Measurements from ENCODE around the gene HBZ.
"Not testable (repeated sequence)": the region's sequence is repeated elsewhere in the genome, so short reads cannot be mapped to it uniquely, and the experiment has no call there.

HBZ gene

DNA sequence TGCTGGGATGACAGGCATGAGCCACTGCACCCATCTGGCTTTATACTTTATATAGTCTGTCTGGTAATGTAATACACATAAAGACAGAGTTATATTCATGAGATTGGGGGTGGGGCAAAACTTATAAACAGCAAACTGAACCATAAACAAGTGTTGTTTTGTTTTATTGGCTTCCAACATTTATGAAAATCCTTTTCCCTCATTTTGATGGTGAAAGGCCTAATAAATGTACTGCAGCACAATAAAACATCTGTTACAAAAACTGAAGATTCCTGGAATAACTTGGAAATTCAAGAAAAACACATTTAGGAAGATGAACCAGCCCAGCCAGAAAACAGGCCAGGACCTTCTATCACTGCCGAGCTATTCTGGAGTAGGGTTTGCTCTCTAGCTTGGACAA lies 30.1 kb upstream of the HBZ start:
- Mint-ChIP-seq H3K4me3 (no peak overlapping the region), H3K9me3 (no peaks in the 10 kb centered on the region), H3K4me1 (ENCODE audit: low read depth) (no peaks in the 10 kb centered on the region), H3K27me3 (no peaks in the 10 kb centered on the region), H3K36me3 (ENCODE audit: low read depth) (peaks cover 49% of the 10 kb centered on the region), H3K27ac (no peak overlapping the region)
- DNase-seq: no peak

DNA sequence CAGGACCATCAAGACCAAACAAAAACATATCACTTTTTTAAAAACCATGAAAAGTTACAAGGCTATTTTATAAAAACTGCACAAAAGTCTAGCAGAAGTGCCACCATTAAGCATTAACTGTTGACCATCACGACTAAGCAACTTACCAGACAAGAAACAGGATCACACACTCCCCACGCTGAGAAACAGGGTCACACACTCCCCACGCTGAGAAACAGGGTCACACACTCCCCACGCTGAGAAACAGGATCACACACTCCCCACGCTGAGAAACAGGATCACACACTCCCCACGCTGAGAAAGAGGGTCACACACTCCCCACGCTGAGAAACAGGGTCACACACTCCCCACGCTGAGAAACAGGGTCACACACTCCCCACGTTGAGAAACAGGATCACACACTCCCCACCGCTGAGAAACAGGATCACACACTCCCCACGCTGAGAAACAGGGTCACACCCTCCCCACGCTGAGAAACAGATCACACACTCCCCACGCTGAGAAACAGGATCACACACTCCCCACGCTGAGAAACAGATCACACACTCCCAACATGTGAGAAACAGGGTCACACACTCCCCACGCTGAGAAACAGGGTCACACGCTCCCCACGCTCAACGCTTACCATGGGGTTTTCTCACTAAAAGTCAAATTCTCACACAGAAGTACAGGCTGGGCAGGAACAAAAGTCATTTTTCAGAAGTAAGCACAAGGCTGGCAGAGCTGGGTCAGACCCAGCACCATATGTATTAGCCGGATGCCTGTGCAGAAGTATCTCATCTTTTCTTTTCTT lies 28.7 kb upstream of the HBZ start:
- not testable (repeated sequence) for H3K4me1 Mint-ChIP-seq (ENCODE audit: low read depth); H3K4me3 Mint-ChIP-seq

GRCh38 chr16:125011-125410 lies 27.4 kb upstream of the HBZ start:
- no peak overlapping the region for H3K4me3 Mint-ChIP-seq
- H3K27me3 Mint-ChIP-seq: no peaks in the 10 kb centered on the region
- no peaks in the 10 kb centered on the region for H3K9me3 Mint-ChIP-seq
- no peak overlapping the region for H3K27ac Mint-ChIP-seq
- H3K4me1 Mint-ChIP-seq (ENCODE audit: low read depth): peaks cover 11% of the 10 kb centered on the region
- peaks cover 56% of the 10 kb centered on the region for H3K36me3 Mint-ChIP-seq (ENCODE audit: low read depth)
- DNase-seq: no peak

More for the DNA sequence above, 28.7 kb upstream of the HBZ start:
- H3K9me3 Mint-ChIP-seq, H3K27ac Mint-ChIP-seq, DNase-seq, H3K27me3 Mint-ChIP-seq: not testable (repeated sequence)
- peaks cover 45% of the 10 kb centered on the region for H3K36me3 Mint-ChIP-seq (ENCODE audit: low read depth)

- no peak for DNase-seq
- H3K4me1 Mint-ChIP-seq (ENCODE audit: low read depth): peaks cover 28% of the 10 kb centered on the region
- no peak overlapping the region for H3K4me3 Mint-ChIP-seq
- H3K27ac Mint-ChIP-seq: peak overlapping the region; percentile 29
- no peaks in the 10 kb centered on the region for H3K9me3 Mint-ChIP-seq
- H3K36me3 Mint-ChIP-seq (ENCODE audit: low read depth): peaks cover 46% of the 10 kb centered on the region
- no peaks in the 10 kb centered on the region for H3K27me3 Mint-ChIP-seq
Measured at GRCh38 chr16:129075-129474, 23.4 kb upstream of the HBZ start.

GRCh38 chr16:130533-131173 lies 21.8 kb upstream of the HBZ start:
- Mint-ChIP-seq H3K27ac (no peak overlapping the region), H3K4me1 (ENCODE audit: low read depth) (peaks cover 39% of the 10 kb centered on the region), H3K4me3 (no peak overlapping the region), H3K36me3 (ENCODE audit: low read depth) (peaks cover 41% of the 10 kb centered on the region), H3K27me3 (no peaks in the 10 kb centered on the region), H3K9me3 (no peaks in the 10 kb centered on the region)
- no peak for DNase-seq

DNA sequence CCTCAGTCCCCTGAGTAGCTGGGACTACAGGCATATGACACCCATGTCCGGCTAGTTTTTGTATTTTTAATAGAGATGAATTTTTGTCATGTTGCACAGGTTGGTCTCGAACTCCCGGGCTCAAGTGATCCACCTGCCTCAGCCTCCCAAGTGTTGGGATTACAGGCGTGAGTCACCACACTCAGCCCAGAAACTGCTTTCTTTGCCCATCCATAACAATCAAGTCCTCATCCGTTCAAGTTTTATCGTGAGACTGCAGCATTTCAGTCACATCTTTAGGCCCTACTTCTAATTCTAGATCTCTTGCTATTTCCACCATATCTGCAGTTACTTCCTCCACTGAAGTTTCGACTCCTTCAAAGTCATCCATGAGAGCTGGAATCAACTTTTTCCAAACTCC lies 20.3 kb upstream of the HBZ start:
- DNase-seq: no peak
- Mint-ChIP-seq H3K27ac (no peak overlapping the region), H3K36me3 (ENCODE audit: low read depth) (peaks cover 45% of the 10 kb centered on the region), H3K4me1 (ENCODE audit: low read depth) (peaks cover 48% of the 10 kb centered on the region), H3K9me3 (no peaks in the 10 kb centered on the region), H3K27me3 (no peaks in the 10 kb centered on the region), H3K4me3 (no peak overlapping the region)

- Mint-ChIP-seq H3K36me3 (ENCODE audit: low read depth) (peaks cover 43% of the 10 kb centered on the region), H3K9me3 (no peaks in the 10 kb centered on the region), H3K4me3 (no peak overlapping the region), H3K27me3 (no peaks in the 10 kb centered on the region), H3K27ac (no peak overlapping the region), H3K4me1 (ENCODE audit: low read depth) (peaks cover 54% of the 10 kb centered on the region)
- DNase-seq: no peak
Measured at GRCh38 chr16:133716-134115, 18.7 kb upstream of the HBZ start.

DNA sequence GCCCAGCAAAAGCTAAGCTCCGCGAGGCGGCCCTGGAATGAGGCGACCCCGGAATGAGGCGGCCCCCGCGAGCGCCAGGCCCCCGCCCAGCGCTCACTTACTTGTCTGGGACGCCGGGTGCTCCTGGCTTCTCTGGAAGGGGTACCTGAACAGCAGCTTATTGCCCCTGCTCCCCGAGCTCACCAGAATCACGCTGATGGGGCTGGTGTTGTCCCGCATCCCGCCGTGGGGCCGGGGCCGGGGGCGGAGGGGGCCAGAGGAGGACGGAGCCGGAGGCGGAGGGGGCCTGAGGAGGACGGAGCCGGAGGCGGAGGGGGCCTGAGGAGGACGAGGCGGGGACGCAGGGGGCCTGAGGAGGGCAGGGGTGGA lies 14.4 kb upstream of the HBZ start:
- Mint-ChIP-seq H3K27me3 (no peaks in the 10 kb centered on the region), H3K4me3 (peak overlapping the region; percentile 92), H3K9me3 (no peaks in the 10 kb centered on the region), H3K27ac (peak overlapping the region; percentile 91), H3K4me1 (ENCODE audit: low read depth) (peaks cover 32% of the 10 kb centered on the region), H3K36me3 (ENCODE audit: low read depth) (peaks cover 29% of the 10 kb centered on the region)
- DNase-seq: peak; percentile 73

DNA sequence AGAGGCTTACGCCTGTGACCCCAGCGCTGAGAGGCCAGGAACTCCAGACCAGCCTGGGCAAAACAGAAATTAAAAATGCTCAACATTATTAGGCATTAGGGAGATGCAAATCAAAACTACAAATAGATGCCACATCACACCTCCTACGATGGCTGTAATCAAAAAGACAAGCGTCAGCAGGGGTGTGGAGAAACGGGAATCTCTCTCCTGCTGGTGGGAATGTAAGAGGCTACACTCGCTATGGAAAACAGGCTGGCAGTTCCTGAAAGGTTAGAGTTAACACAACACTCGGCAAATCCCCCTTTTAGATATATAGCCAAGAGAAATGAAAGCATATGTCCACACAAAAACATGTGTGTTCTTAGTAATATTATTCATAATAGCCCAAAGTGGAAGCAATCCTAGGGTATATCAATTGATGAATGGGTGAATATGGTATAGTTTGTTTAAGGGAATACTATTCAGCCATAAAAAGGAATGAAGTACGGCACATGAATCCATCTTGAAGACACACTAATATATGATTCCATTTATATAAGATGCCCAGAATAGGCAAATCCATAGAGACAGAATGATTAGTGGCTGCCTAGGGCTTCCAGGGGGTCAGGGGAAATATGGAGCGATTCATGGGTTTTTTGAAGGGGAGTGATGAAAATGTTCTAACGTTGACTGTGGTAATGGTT lies 12.1 kb upstream of the HBZ start:
- no peak overlapping the region for H3K27ac Mint-ChIP-seq
- no peaks in the 10 kb centered on the region for H3K9me3 Mint-ChIP-seq
- H3K36me3 Mint-ChIP-seq (ENCODE audit: low read depth): peaks cover 15% of the 10 kb centered on the region
- H3K27me3 Mint-ChIP-seq: peaks cover 4% of the 10 kb centered on the region
- no peak for DNase-seq
- H3K4me1 Mint-ChIP-seq (ENCODE audit: low read depth): peaks cover 17% of the 10 kb centered on the region
- peak overlapping the region; percentile 34 for H3K4me3 Mint-ChIP-seq

- Mint-ChIP-seq H3K4me3 (no peak overlapping the region), H3K9me3 (no peaks in the 10 kb centered on the region), H3K36me3 (ENCODE audit: low read depth) (peaks cover 7% of the 10 kb centered on the region), H3K4me1 (ENCODE audit: low read depth) (peaks cover 4% of the 10 kb centered on the region), H3K27ac (no peak overlapping the region), H3K27me3 (peaks cover 4% of the 10 kb centered on the region)
- DNase-seq: no peak
Measured at GRCh38 chr16:142405-142967, 10.0 kb upstream of the HBZ start.

GRCh38 chr16:143047-143446 lies 9.4 kb upstream of the HBZ start:
- H3K27ac Mint-ChIP-seq: no peak overlapping the region
- DNase-seq: no peak
- H3K4me3 Mint-ChIP-seq: no peak overlapping the region
- H3K9me3 Mint-ChIP-seq: no peaks in the 10 kb centered on the region
- H3K27me3 Mint-ChIP-seq: peaks cover 4% of the 10 kb centered on the region
- H3K4me1 Mint-ChIP-seq (ENCODE audit: low read depth): peaks cover 2% of the 10 kb centered on the region
- peaks cover 4% of the 10 kb centered on the region for H3K36me3 Mint-ChIP-seq (ENCODE audit: low read depth)

DNA sequence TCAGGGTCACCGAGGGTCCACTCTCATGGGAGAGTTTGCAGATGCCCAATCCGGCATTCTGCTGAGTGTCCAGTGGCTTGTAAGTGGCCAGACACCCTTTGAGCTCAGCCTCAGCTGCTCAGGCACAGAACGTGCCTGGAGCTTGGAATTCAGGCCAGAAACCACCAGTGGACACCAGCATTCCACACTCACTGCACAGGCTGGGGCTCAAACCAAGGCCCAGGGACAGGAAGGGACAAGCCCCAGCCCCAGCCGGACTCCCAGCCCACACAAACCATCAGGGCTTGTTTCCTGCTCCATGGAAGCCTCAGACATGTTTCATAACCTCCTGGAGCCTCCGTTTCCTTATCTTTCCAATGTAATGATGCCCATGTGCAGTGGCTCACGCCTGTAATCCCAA lies 9.0 kb upstream of the HBZ start:
- peaks cover 7% of the 10 kb centered on the region for H3K27me3 Mint-ChIP-seq
- H3K9me3 Mint-ChIP-seq: no peaks in the 10 kb centered on the region

DNA sequence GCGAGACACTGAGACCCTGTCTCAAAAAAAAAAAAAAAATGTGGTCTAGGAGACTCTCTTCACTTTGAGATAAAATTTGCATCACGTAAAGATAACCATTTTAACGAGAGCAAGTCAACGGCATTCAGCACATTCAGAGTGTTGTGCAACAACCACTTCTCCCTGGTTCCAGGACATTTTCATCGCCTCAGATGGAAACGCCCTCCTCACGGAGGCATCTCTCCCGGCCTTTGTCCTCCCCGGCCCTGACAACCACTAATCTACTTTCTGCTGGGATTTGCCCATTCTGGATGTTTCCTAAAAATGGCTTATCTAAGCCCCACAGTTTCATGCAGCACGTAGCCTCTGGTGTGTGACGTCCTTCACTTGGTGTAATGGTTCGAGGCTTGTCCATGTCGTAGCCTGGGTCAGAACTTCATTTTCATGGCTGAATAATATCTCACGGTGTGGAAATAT lies 7.6 kb upstream of the HBZ start:
- H3K4me1 Mint-ChIP-seq (ENCODE audit: low read depth): no peaks in the 10 kb centered on the region
- no peaks in the 10 kb centered on the region for H3K9me3 Mint-ChIP-seq

More for the DNA sequence above, 9.0 kb upstream of the HBZ start:
- Mint-ChIP-seq H3K4me3 (no peak overlapping the region), H3K27ac (no peak overlapping the region), H3K36me3 (ENCODE audit: low read depth) (peaks cover 4% of the 10 kb centered on the region), H3K4me1 (ENCODE audit: low read depth) (peaks cover 2% of the 10 kb centered on the region)
- DNase-seq: no peak

DNA sequence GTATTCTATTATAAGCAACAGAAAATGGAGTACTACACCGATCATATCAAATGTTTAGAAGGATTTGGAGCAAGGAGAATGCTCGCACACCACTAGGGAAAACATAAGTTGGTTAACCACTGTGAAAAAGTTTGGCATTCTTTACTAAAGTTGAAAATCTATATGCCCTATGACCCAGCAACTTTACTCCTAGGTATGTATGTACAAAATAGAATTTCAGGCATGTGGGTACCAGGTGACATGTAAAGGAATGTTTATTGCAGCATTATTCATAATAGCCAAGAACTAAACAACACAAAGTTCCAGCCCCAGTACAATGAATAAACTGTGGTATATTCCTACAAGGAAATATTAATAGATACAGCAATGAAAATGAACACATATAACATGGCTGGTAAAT lies 5.8 kb upstream of the HBZ start:
- no peak overlapping the region for H3K27ac Mint-ChIP-seq
- H3K4me3 Mint-ChIP-seq: no peak overlapping the region
- peaks cover 28% of the 10 kb centered on the region for H3K27me3 Mint-ChIP-seq
- no peaks in the 10 kb centered on the region for H3K36me3 Mint-ChIP-seq (ENCODE audit: low read depth)
- DNase-seq: no peak
- H3K9me3 Mint-ChIP-seq: no peaks in the 10 kb centered on the region
- no peaks in the 10 kb centered on the region for H3K4me1 Mint-ChIP-seq (ENCODE audit: low read depth)

More for the DNA sequence above, 7.6 kb upstream of the HBZ start:
- no peak for DNase-seq
- Mint-ChIP-seq H3K27ac (no peak overlapping the region), H3K4me3 (no peak overlapping the region), H3K36me3 (ENCODE audit: low read depth) (no peaks in the 10 kb centered on the region), H3K27me3 (peaks cover 19% of the 10 kb centered on the region)
